GM13977 (cell line): ENCODE measurements around the gene DGKZ.

ENCODE experiments used
- DNase-seq: peaks from one replicate; pipeline ENCODE4 v3.0.0; 2012; ENCODE audit warnings: low spot score
- in situ Hi-C: fragments of 300-500 bp; cut with MboI; formaldehyde crosslinking; loops from one replicate; pipeline ENCODE4 v1.12.0; 2022; ENCODE audit warnings: low sequenced_read_pairs, low pct_unique_long_range_greater_than_20kb, mixed read lengths, inconsistent platforms; ENCODE audit not compliant: unreplicated experiment
- TF ChIP-seq, protein P1 (sequence below): IDR thresholded peaks from 2 replicates; pipeline ENCODE4 v1.5.1; 2012; ENCODE audit warnings: mild to moderate bottlenecking, control low read depth; ENCODE audit not compliant: insufficient read depth; ENCODE audit errors: extremely low read depth, missing control alignments

Gene DGKZ

DNA sequence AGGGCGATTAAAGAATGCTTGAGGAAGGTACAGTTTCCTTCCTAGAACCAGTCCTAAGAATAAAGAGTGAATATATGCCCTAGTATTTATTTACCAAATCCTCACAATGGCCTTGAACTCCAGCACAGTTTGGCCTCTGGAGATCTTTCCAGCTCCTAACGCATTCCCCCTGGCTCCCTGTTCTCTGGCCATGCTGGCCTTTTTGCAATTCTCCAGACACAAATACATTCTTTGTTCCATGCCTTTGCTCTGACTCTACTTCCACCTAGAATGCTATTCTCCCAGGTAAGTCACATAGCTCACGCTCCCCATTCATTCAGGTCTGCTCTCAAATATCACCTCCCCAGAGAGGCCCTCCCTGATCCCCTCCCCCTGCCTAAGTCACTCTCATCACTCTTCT, 3.7 kb upstream of the DGKZ start:
- DNase-seq, result no peak
- TF ChIP-seq, protein P1, sequence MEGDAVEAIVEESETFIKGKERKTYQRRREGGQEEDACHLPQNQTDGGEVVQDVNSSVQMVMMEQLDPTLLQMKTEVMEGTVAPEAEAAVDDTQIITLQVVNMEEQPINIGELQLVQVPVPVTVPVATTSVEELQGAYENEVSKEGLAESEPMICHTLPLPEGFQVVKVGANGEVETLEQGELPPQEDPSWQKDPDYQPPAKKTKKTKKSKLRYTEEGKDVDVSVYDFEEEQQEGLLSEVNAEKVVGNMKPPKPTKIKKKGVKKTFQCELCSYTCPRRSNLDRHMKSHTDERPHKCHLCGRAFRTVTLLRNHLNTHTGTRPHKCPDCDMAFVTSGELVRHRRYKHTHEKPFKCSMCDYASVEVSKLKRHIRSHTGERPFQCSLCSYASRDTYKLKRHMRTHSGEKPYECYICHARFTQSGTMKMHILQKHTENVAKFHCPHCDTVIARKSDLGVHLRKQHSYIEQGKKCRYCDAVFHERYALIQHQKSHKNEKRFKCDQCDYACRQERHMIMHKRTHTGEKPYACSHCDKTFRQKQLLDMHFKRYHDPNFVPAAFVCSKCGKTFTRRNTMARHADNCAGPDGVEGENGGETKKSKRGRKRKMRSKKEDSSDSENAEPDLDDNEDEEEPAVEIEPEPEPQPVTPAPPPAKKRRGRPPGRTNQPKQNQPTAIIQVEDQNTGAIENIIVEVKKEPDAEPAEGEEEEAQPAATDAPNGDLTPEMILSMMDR, result no peak
- in situ Hi-C loops, result no loop called here

DNA sequence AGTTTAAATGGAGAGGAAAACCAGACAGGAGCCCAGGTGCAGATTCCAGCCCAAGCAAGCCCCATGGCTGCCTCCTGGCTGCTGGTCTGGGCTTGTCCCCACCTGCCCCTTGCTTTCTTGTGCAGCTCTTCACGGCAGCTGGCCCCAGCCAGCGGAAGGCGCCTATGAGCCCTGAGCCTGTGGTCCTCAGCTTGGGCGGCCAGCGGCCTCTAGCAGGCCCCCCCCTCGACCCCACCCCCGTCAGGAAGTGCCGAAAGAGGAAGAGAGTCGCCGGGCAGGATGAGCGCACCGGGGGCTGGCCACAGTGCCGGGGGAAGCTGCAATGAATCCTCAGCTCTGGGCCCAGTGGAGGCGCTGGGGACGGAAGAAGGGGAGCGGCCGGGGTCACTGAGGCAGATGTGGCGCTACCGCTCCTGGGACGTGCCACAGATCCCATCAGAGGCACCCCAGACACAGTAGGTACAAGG, 2.1 kb upstream of the DGKZ start:
- DNase-seq, result peak; percentile 74
- in situ Hi-C loops, result no loop called here
- TF ChIP-seq, protein P1, result no peak

DNA sequence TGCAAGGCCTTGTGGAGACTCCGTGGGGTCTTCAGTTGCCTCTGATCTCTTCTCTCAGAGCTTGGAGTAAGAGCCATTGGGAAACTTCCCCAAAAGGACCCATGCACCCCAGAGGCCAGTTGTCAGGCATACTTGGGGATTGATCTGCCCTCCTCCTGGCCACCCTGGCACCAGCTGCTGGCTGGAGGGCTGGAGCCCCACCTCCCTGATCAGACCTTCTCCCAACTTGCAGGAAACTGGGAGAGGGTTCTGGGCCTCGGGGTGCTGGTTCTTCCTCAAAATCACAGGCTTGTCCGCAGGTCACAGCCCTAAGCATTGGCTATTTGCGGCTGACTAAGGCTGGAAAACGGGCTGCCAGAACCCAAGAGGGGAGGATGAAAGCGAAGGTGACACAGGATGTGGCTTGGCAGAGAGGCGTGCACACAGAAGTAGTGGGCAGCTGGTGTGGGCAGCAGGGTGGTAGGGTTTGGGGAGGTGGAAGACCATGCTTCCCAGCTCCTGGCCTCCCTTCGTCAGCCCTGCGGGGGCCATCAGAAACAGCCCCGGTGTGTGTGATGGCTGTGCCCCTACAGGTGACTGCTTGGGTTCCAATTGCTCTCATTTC, 1.3 kb upstream of the DGKZ start:
- TF ChIP-seq, protein P1, result no peak
- DNase-seq, result no peak
- in situ Hi-C loops, result no loop called here

DNA sequence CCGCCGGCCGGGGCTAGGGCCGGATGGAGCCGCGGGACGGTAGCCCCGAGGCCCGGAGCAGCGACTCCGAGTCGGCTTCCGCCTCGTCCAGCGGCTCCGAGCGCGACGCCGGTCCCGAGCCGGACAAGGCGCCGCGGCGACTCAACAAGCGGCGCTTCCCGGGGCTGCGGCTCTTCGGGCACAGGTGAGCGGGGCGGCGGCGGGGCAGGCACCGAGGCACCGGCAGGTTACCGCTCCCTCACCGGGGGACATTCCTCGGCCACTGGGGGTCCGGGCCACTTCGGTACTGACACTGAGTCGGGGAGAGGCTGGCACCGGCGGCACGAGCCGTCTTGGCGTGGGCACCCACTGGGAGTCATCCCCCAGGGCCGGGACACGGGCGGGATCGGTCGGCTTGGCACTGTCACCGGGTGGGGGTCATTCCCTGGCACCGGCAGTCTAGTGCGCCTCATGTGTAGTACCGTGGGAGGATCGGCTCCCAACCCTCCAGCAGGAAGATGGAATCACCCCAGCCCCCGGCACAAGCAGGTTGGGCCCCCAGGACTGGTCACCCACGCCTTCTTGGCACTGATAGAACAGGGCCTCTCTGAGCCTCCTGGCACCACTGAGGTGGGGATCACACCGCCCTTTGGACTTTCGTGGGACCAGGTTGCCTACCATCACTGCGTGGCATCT, 511 bp downstream of the DGKZ start:
- TF ChIP-seq, protein P1, result no peak
- in situ Hi-C loops, result no loop called here
- DNase-seq, result no peak

DNA sequence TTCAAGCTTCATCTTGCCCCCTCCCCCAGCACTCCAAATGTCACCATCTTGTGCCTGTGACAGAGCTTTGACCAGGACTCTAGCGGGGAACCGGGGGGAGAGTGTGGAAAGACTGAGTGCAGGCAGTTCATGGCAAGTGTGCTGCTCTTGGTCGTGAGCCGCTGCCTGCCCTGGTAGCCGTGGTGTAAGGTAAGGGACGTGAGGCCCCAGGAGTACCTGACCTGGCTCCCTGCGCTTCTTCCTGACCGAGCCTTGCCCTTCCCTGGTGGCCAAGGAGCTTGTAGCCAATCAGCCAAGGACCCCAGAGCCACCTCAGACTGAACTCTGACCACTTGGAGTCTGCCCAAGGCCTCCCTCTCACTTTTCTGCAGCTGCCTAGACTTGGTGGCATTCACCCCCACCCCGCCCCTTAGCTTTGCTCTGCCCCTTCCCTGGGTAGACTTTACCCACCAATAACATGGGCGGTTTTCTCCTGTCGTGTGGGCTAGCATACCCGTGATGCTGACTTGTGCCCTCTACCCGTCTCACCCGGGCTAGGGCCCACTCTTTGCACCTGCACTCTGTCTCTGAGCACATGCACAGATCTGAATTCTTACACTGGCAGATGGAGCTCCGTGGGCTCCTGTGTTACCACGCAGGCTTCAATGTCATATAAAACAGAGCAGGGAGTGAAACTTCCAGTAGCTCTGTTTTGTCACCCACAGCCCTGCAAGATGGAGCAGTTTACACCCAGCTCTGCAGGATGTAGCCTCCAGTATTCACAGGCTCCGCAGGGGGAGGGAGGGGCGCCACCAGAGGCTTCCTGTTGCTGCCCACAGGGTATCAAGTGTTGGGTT, 1.5 kb downstream of the DGKZ start:
- TF ChIP-seq, protein P1, result no peak
- in situ Hi-C loops, result no loop called here
- no peak for DNase-seq

DNA sequence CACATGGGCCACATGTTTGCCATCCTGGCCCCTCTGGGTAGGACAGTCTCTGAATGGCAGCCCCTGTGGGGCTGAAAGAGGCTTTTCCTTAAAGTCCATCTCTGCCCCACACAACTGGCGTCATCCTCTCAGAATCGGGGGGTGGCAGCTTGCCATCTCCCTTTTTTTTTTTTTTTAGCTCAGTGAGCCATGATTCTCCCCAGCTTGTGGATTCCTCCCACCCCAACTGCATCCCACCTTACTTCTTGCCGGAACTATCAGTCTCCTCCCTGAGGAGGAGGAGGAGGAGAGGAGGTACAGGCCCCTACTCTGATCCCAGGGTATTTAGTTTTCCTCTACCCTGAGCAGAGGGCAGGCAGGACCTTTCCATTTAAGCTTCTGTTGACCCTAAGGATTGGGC, 3.4 kb downstream of the DGKZ start:
- in situ Hi-C loops, result no loop called here
- no peak for DNase-seq
- TF ChIP-seq, protein P1, result no peak
